ENCODE data around the gene FAM81B. TPM values are rescaled to one million over a fixed set of nuclear protein-coding genes. Genes with fewer than 3 reads are reported as not detected.

Gene FAM81B
- total RNA-seq, 1 donor from 2014 or later, result not detected

- H3K27me3 Mint-ChIP-seq, result no peaks in the 10 kb centered on the region
- intact Hi-C loops (cut with micrococcal nuclease), result no loop called here
- ATAC-seq (ENCODE audit: low read depth) (no peak), DNase-seq (no peak)
- no peak overlapping the region for H3K4me3 Mint-ChIP-seq
- ChIA-PET POLR2A (no interaction called here), CTCF (no interaction called here)
- H3K4me1 Mint-ChIP-seq, result no peaks in the 10 kb centered on the region
- H3K9me3 Mint-ChIP-seq, result peaks cover 20% of the 10 kb centered on the region
- TF ChIP-seq CTCF (IDR thresholded peaks at IDR 0.05), result no peak
- H3K36me3 Mint-ChIP-seq (ENCODE audit: low read depth), result peaks cover 84% of the 10 kb centered on the region
- no peak overlapping the region for H3K27ac Mint-ChIP-seq
Observed at GRCh38 chr5:95486191-95486590, 95.0 kb downstream of the FAM81B start.

GRCh38 chr5:95487880-95488279 is 96.7 kb downstream of the FAM81B start:
- H3K4me3 Mint-ChIP-seq, result no peak overlapping the region
- no peak for ATAC-seq (ENCODE audit: low read depth)
- intact Hi-C loops (cut with micrococcal nuclease), result no loop called here
- DNase-seq, result no peak
- ChIA-PET POLR2A (no interaction called here), CTCF (no interaction called here)
- H3K9me3 Mint-ChIP-seq, result peaks cover 20% of the 10 kb centered on the region
- H3K36me3 Mint-ChIP-seq (ENCODE audit: low read depth), result peaks cover 84% of the 10 kb centered on the region
- no peaks in the 10 kb centered on the region for H3K27me3 Mint-ChIP-seq
- H3K27ac Mint-ChIP-seq, result no peak overlapping the region
- H3K4me1 Mint-ChIP-seq, result no peaks in the 10 kb centered on the region
- no peak for TF ChIP-seq CTCF (IDR thresholded peaks at IDR 0.05)

Other genes with a start within 250 kb of the FAM81B start
- 0.86 and 1.9 TPM in 2 replicates for gene MCTP1, start 106.3 kb upstream of the FAM81B start, total RNA-seq
- gene SKIC3, start 163.6 kb downstream of the FAM81B start, total RNA-seq, result 67.4 and 78.7 TPM in 2 replicates
- gene ARSK, start 163.7 kb downstream of the FAM81B start, total RNA-seq, result 2.3 and 2.9 TPM in 2 replicates
- 0.60 and 1.1 TPM in 2 replicates for gene GPR150, start 228.7 kb downstream of the FAM81B start, total RNA-seq